Measurements from ENCODE around the gene RNF148.

Gene RNF148

GRCh38 chr7:122702872-122703510 is at the start of gene RNF148:
RNF148 (minus strand) TSS chr7:122702922; CDS start chr7:122702750, 172 bp downstream.
- no peaks in the 10 kb centered on the region for H3K27me3 Mint-ChIP-seq
- no peak within 1 kb of the TSS for H3K27ac Mint-ChIP-seq
- no peaks in the 10 kb centered on the region for H3K4me1 Mint-ChIP-seq
- H3K4me3 Mint-ChIP-seq = no peak within 1 kb of the TSS
- no peaks in the 10 kb centered on the region for H3K36me3 Mint-ChIP-seq
- H3K9me3 Mint-ChIP-seq = peaks cover 3% of the 10 kb centered on the region
- ATAC-seq = no peak

- H3K9me3 Mint-ChIP-seq = no peaks in the 10 kb centered on the region
- H3K27me3 Mint-ChIP-seq = no peaks in the 10 kb centered on the region
Measured at GRCh38 chr7:122750389-122750788, 47.7 kb upstream of the RNF148 start.

GRCh38 chr7:122748195-122748594 is 45.5 kb upstream of the RNF148 start:
- no peak overlapping the region for H3K4me3 Mint-ChIP-seq
- no peaks in the 10 kb centered on the region for H3K4me1 Mint-ChIP-seq
- no peak for ATAC-seq
- no peaks in the 10 kb centered on the region for H3K36me3 Mint-ChIP-seq
- no peaks in the 10 kb centered on the region for H3K27me3 Mint-ChIP-seq
- H3K27ac Mint-ChIP-seq = no peak overlapping the region
- no peaks in the 10 kb centered on the region for H3K9me3 Mint-ChIP-seq

More at GRCh38 chr7:122750389-122750788, 47.7 kb upstream of the RNF148 start:
- Mint-ChIP-seq H3K4me1 (no peaks in the 10 kb centered on the region), H3K27ac (no peak overlapping the region), H3K36me3 (no peaks in the 10 kb centered on the region), H3K4me3 (no peak overlapping the region)
- no peak for ATAC-seq

GRCh38 chr7:122746948-122747347 is 44.2 kb upstream of the RNF148 start:
- H3K27ac Mint-ChIP-seq = no peak overlapping the region
- no peaks in the 10 kb centered on the region for H3K4me1 Mint-ChIP-seq
- no peaks in the 10 kb centered on the region for H3K36me3 Mint-ChIP-seq
- no peak for ATAC-seq
- no peaks in the 10 kb centered on the region for H3K27me3 Mint-ChIP-seq
- no peak overlapping the region for H3K4me3 Mint-ChIP-seq
- H3K9me3 Mint-ChIP-seq = no peaks in the 10 kb centered on the region

- no peak overlapping the region for H3K27ac Mint-ChIP-seq
- no peaks in the 10 kb centered on the region for H3K36me3 Mint-ChIP-seq
- no peaks in the 10 kb centered on the region for H3K27me3 Mint-ChIP-seq
- ATAC-seq = no peak
- no peak overlapping the region for H3K4me3 Mint-ChIP-seq
- H3K4me1 Mint-ChIP-seq = no peaks in the 10 kb centered on the region
- no peaks in the 10 kb centered on the region for H3K9me3 Mint-ChIP-seq
Measured at GRCh38 chr7:122743211-122743610, 40.5 kb upstream of the RNF148 start.

- no peaks in the 10 kb centered on the region for H3K36me3 Mint-ChIP-seq
- no peaks in the 10 kb centered on the region for H3K27me3 Mint-ChIP-seq
- H3K4me3 Mint-ChIP-seq = no peak overlapping the region
- H3K27ac Mint-ChIP-seq = no peak overlapping the region
- H3K4me1 Mint-ChIP-seq = no peaks in the 10 kb centered on the region
- ATAC-seq = no peak
- H3K9me3 Mint-ChIP-seq = no peaks in the 10 kb centered on the region
Measured at GRCh38 chr7:122738947-122739346, 36.2 kb upstream of the RNF148 start.

GRCh38 chr7:122736183-122736582 is 33.5 kb upstream of the RNF148 start:
- H3K9me3 Mint-ChIP-seq = no peaks in the 10 kb centered on the region
- no peaks in the 10 kb centered on the region for H3K36me3 Mint-ChIP-seq
- no peak for ATAC-seq
- no peaks in the 10 kb centered on the region for H3K4me1 Mint-ChIP-seq
- H3K27ac Mint-ChIP-seq = no peak overlapping the region
- no peaks in the 10 kb centered on the region for H3K27me3 Mint-ChIP-seq
- no peak overlapping the region for H3K4me3 Mint-ChIP-seq

- no peaks in the 10 kb centered on the region for H3K36me3 Mint-ChIP-seq
- H3K4me3 Mint-ChIP-seq = no peak overlapping the region
- no peak for ATAC-seq
- no peaks in the 10 kb centered on the region for H3K9me3 Mint-ChIP-seq
- H3K4me1 Mint-ChIP-seq = no peaks in the 10 kb centered on the region
- H3K27ac Mint-ChIP-seq = no peak overlapping the region
- H3K27me3 Mint-ChIP-seq = no peaks in the 10 kb centered on the region
Measured at GRCh38 chr7:122727759-122728158, 25.0 kb upstream of the RNF148 start.

- Mint-ChIP-seq H3K4me3 (no peak overlapping the region), H3K27ac (no peak overlapping the region), H3K27me3 (no peaks in the 10 kb centered on the region), H3K36me3 (no peaks in the 10 kb centered on the region), H3K9me3 (no peaks in the 10 kb centered on the region), H3K4me1 (no peaks in the 10 kb centered on the region)
- no peak for ATAC-seq
Measured at GRCh38 chr7:122727354-122727753, 24.6 kb upstream of the RNF148 start.

GRCh38 chr7:122726881-122727280 is 24.2 kb upstream of the RNF148 start:
- no peak overlapping the region for H3K27ac Mint-ChIP-seq
- H3K4me1 Mint-ChIP-seq = no peaks in the 10 kb centered on the region
- H3K36me3 Mint-ChIP-seq = no peaks in the 10 kb centered on the region
- H3K9me3 Mint-ChIP-seq = no peaks in the 10 kb centered on the region
- no peaks in the 10 kb centered on the region for H3K27me3 Mint-ChIP-seq
- H3K4me3 Mint-ChIP-seq = no peak overlapping the region
- no peak for ATAC-seq

- Mint-ChIP-seq H3K4me3 (no peak overlapping the region), H3K4me1 (no peaks in the 10 kb centered on the region), H3K27me3 (no peaks in the 10 kb centered on the region), H3K27ac (no peak overlapping the region), H3K36me3 (no peaks in the 10 kb centered on the region), H3K9me3 (peaks cover 4% of the 10 kb centered on the region)
- ATAC-seq = no peak
Measured at GRCh38 chr7:122724366-122724765, 21.6 kb upstream of the RNF148 start.

- H3K27ac Mint-ChIP-seq = no peak overlapping the region
- no peak overlapping the region for H3K4me3 Mint-ChIP-seq
- H3K36me3 Mint-ChIP-seq = no peaks in the 10 kb centered on the region
- no peak for ATAC-seq
- peaks cover 4% of the 10 kb centered on the region for H3K9me3 Mint-ChIP-seq
- H3K4me1 Mint-ChIP-seq = no peaks in the 10 kb centered on the region
- H3K27me3 Mint-ChIP-seq = no peaks in the 10 kb centered on the region
Measured at GRCh38 chr7:122719010-122719578, 16.4 kb upstream of the RNF148 start.

- Mint-ChIP-seq H3K4me1 (no peaks in the 10 kb centered on the region), H3K36me3 (no peaks in the 10 kb centered on the region), H3K27me3 (no peaks in the 10 kb centered on the region), H3K4me3 (no peak overlapping the region), H3K9me3 (peaks cover 4% of the 10 kb centered on the region), H3K27ac (no peak overlapping the region)
- no peak for ATAC-seq
Measured at GRCh38 chr7:122717356-122718089, 14.8 kb upstream of the RNF148 start.

GRCh38 chr7:122715183-122715582 is 12.5 kb upstream of the RNF148 start:
- peaks cover 3% of the 10 kb centered on the region for H3K9me3 Mint-ChIP-seq
- no peaks in the 10 kb centered on the region for H3K4me1 Mint-ChIP-seq
- no peaks in the 10 kb centered on the region for H3K27me3 Mint-ChIP-seq
- no peak for ATAC-seq
- H3K36me3 Mint-ChIP-seq = no peaks in the 10 kb centered on the region
- no peak overlapping the region for H3K4me3 Mint-ChIP-seq
- H3K27ac Mint-ChIP-seq = no peak overlapping the region

GRCh38 chr7:122710916-122711315 is 8.2 kb upstream of the RNF148 start:
- H3K4me3 Mint-ChIP-seq = no peak overlapping the region
- no peaks in the 10 kb centered on the region for H3K36me3 Mint-ChIP-seq
- no peak overlapping the region for H3K27ac Mint-ChIP-seq
- ATAC-seq = no peak
- peaks cover 3% of the 10 kb centered on the region for H3K9me3 Mint-ChIP-seq
- no peaks in the 10 kb centered on the region for H3K27me3 Mint-ChIP-seq
- H3K4me1 Mint-ChIP-seq = no peaks in the 10 kb centered on the region
